SH-SY5Y (cell line): ENCODE data around the gene RANBP2.

ENCODE experiments used
- GATA2 ChIP-seq: IDR thresholded peaks from 2 replicates; pipeline ENCODE4 v1.6.1; 2011; ENCODE audit warnings: mild to moderate bottlenecking, low read depth, low read length
- GATA3 ChIP-seq: IDR thresholded peaks from 2 replicates; pipeline ENCODE4 v1.6.1; 2011; ENCODE audit warnings: low read depth, mild to moderate bottlenecking, low read length, moderate library complexity

DNA sequence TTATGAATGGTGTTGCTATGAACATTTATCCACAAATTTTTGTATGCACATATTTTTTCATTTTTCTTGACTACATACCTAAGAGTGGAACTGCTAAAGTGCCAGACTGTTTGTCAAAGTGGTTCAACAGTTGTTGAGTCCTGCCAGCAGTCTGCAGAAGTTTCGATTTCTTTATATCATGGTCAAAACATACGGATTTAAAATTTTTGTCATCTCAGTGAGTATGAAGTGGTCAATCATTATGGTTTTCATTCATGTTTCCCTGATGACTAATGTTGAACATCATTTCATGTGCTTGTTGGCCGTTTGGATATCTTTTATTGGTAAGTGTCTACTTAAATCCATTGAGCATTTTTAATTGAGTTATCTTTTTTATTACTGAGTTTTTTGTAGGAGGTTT is 106.5 kb downstream of the RANBP2 start:
- TF ChIP-seq GATA2 (no peak), GATA3 (no peak)
